Left ventricle myocardium inferior (tissue), 1 donor: ENCODE results near the gene UNK. TPM values are rescaled to one million over a fixed set of nuclear protein-coding genes. Genes with fewer than 3 reads are reported as not detected.

Source experiments
- DNase-seq: peaks from one replicate; pipeline ENCODE4 v3.0.0-alpha.2; 2020
- H3K27ac ChIP-seq: fragments of 200-600 bp; replicated peaks from 2 replicates; pipeline ENCODE4 v1.8.0; 2021
- H3K27me3 ChIP-seq: fragments of 200-600 bp; 2 replicates; pipeline ENCODE4 v1.8.0; 2021; ENCODE audit warnings: low read depth
- H3K36me3 ChIP-seq: fragments of 200-600 bp; 2 replicates; pipeline ENCODE4 v1.8.0; 2021
- H3K4me1 ChIP-seq: fragments of 200-600 bp; 2 replicates; pipeline ENCODE4 v1.8.0; 2021
- H3K4me3 ChIP-seq: fragments of 200-600 bp; 2 replicates; pipeline ENCODE4 v1.8.0; 2021; ENCODE audit warnings: mild to moderate bottlenecking, moderate library complexity
- H3K9me3 ChIP-seq: fragments of 200-600 bp; replicated peaks from 2 replicates; pipeline ENCODE4 v1.8.0; 2021
- intact Hi-C: fragments of 100-400 bp; cut with micrococcal nuclease; formaldehyde crosslinking; loops from one replicate; pipeline ENCODE4 v1.11.0; 2022
- total RNA-seq: library from RNA; stranded (reverse); fragmentation: NEBNext Ultra II Directional; extraction: Animal tissue kit (Norgen Biotek cat#: 25700); gene quantifications from one replicate; pipeline ENCODE4 v1.2.1, GENCODE V29; 2021
- TF ChIP-seq, protein P1 (sequence below): fragments of 200-600 bp; IDR thresholded peaks from 2 replicates; pipeline ENCODE4 v1.8.0; 2021; ENCODE audit warnings: antibody characterized with exemption, mild to moderate bottlenecking, borderline replicate concordance
- donor health status: DM: no; HTN: yes; CAD: no; lungs with severe emphysema.

The UNK gene
- total RNA-seq, 1 donor from 2014 or later, result 14.7 TPM

DNA sequence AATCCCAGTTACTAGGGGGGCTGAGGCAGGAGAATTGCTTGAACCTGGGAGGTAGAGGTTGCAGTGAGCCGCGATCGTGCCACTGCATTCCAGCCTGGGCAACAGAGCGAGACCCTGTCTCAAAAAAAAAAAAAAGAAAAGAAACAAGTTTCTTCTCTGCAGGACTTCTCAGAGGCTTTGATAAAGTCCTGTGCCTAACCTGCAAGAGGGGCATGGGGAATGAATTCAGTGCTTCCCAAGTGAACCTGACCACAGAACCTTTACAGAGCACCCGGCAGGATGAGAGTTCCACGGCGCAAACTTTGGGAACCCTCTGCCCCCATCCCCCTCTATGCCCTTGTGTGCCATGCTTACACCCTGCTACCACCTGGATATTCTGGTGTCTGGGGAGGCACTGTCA, 45.4 kb upstream of the UNK start:
- intact Hi-C loops, result no loop called here
- H3K9me3 ChIP-seq, result no peaks in the 10 kb centered on the region
- H3K4me3 ChIP-seq, result no peak overlapping the region
- H3K4me1 ChIP-seq, result no peaks in the 10 kb centered on the region
- DNase-seq, result no peak
- H3K27ac ChIP-seq, result no peak overlapping the region
- H3K27me3 ChIP-seq, result no peaks in the 10 kb centered on the region
- TF ChIP-seq, protein P1, sequence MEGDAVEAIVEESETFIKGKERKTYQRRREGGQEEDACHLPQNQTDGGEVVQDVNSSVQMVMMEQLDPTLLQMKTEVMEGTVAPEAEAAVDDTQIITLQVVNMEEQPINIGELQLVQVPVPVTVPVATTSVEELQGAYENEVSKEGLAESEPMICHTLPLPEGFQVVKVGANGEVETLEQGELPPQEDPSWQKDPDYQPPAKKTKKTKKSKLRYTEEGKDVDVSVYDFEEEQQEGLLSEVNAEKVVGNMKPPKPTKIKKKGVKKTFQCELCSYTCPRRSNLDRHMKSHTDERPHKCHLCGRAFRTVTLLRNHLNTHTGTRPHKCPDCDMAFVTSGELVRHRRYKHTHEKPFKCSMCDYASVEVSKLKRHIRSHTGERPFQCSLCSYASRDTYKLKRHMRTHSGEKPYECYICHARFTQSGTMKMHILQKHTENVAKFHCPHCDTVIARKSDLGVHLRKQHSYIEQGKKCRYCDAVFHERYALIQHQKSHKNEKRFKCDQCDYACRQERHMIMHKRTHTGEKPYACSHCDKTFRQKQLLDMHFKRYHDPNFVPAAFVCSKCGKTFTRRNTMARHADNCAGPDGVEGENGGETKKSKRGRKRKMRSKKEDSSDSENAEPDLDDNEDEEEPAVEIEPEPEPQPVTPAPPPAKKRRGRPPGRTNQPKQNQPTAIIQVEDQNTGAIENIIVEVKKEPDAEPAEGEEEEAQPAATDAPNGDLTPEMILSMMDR, result no peak
- peaks cover 4% of the 10 kb centered on the region for H3K36me3 ChIP-seq

DNA sequence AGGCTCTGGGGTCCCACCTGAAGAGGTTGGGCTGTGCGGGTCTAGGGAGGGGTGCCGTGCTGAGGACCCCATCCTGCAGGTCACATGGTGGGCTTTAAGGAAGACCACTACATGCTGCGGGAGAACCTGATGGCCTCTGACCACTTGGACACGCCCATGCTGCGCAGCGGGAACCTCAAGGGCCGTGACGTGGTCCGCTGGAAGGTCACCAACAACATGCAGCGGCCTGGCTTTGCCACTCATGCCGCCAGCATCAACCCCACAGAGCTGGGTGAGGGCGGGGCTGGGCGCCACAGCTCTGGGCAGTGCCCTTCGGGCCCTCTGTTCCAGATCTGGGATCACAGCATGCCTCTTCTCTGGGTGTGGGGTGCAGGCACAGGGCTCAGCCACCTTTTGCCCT, 44.8 kb upstream of the UNK start:
- Histone ChIP-seq H3K27me3 (no peaks in the 10 kb centered on the region), H3K36me3 (peaks cover 4% of the 10 kb centered on the region), H3K4me3 (no peak overlapping the region), H3K4me1 (no peaks in the 10 kb centered on the region), H3K9me3 (no peaks in the 10 kb centered on the region), H3K27ac (no peak overlapping the region)
- TF ChIP-seq, protein P1, result no peak
- intact Hi-C loops, result no loop called here
- no peak for DNase-seq

DNA sequence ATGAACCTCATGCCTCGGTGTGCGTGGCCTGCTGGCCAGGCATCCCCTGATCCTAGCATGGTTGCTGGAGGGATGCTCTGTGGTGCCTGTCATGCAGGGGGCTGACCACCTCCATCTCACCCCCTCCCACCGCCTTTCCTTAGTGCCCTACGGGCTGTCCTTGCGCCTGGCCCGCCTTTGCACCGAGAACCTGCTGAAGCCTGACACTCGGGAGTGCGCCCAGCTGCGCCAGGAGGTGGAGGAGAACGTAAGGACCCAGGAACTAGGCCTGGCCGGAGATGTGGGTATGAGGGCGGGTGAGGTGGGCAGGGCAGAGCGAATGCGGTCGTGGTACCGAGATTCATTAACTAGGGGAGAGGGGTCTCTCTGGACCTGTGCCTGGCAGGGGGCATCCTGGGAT, 44.4 kb upstream of the UNK start:
- TF ChIP-seq, protein P1, result no peak
- DNase-seq, result no peak
- Histone ChIP-seq H3K27me3 (no peaks in the 10 kb centered on the region), H3K27ac (no peak overlapping the region), H3K4me1 (no peaks in the 10 kb centered on the region), H3K9me3 (no peaks in the 10 kb centered on the region), H3K36me3 (peaks cover 4% of the 10 kb centered on the region), H3K4me3 (no peak overlapping the region)
- intact Hi-C loops, result no loop called here

DNA sequence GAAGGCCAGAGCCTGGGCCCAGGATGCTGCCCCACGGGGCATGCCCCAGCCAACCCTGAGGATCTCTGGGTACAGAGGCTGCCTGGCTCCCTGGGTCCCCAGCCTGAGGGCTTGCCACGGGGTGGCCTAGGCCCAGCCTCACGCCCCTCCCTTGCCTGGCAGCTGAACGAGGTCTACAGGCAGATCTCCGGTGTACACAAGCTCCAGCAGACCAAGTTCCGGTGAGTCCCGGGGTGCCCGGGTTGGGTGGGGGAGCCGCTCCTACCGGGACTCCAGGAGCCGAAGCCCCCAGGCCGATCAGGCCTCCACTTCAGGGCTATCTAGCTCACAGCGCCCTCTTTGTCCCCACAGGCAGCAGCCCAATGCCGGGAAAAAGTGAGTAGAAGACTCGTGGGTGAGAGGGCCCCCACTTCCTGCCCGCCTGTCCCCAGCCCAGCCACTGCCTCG, 44.0 kb upstream of the UNK start:
- Histone ChIP-seq H3K4me3 (no peak overlapping the region), H3K27ac (no peak overlapping the region), H3K27me3 (no peaks in the 10 kb centered on the region), H3K9me3 (no peaks in the 10 kb centered on the region), H3K4me1 (no peaks in the 10 kb centered on the region), H3K36me3 (peaks cover 4% of the 10 kb centered on the region)
- DNase-seq, result no peak
- TF ChIP-seq, protein P1, result no peak
- intact Hi-C loops, result no loop called here

DNA sequence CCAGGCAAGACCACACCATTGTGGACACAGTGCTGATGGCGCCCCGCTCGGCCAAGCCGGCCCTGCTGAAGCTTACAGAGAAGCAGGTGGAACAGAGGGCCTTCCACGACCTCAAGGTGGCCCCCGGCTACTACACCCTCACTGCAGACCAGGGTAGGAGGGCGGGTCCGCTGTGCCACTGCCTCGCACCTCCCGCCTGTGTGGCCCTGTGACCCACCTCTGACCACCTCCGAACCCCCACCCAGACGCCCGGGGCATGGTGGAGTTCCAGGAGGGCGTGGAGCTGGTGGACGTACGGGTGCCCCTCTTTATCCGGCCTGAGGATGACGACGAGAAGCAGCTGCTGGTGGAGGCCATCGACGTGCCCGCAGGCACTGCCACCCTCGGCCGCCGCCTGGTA, 42.3 kb upstream of the UNK start:
- TF ChIP-seq, protein P1, result no peak
- intact Hi-C loops, result no loop called here
- no peak for DNase-seq
- H3K27me3 ChIP-seq, result no peaks in the 10 kb centered on the region
- H3K27ac ChIP-seq, result no peak overlapping the region
- H3K4me3 ChIP-seq, result no peak overlapping the region
- no peaks in the 10 kb centered on the region for H3K9me3 ChIP-seq
- H3K36me3 ChIP-seq, result no peaks in the 10 kb centered on the region
- H3K4me1 ChIP-seq, result peaks cover 1% of the 10 kb centered on the region

DNA sequence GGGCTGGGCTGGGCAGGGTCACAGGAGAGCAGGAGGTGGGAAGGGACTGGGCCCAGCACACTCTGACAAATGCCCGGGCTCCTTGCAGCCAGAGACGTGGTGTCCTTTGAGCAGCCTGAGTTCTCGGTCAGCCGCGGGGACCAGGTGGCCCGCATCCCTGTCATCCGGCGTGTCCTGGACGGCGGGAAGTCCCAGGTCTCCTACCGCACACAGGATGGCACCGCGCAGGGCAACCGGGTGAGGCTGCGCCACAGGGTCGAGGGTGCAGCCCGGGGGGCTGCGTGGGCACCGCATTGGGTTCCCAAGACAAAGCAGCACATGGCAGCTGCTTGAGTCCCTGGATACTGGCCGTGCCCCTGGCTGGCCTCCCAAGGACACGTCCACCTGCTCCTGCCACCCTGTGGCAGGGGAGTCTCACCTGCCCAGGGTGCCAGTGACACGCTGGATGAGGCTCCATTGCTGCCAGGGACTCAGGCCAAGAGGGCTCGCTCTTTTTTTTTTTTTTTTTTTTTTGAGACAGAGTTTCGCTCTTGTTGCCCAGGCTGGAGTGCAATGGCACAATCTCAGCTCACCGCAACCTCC, 40.9 kb upstream of the UNK start:
- DNase-seq, result no peak
- intact Hi-C loops, result no loop called here
- Histone ChIP-seq H3K27me3 (no peaks in the 10 kb centered on the region), H3K4me1 (peaks cover 6% of the 10 kb centered on the region), H3K9me3 (no peaks in the 10 kb centered on the region), H3K27ac (no peak overlapping the region), H3K4me3 (no peak overlapping the region), H3K36me3 (no peaks in the 10 kb centered on the region)
- TF ChIP-seq, protein P1, result no peak
